Measurements from ENCODE around the gene BTBD9. TPM values are rescaled to one million over a fixed set of nuclear protein-coding genes. Genes with fewer than 3 reads are reported as not detected.
A peak's percentile ranks its signal among the peaks of the same experiment; 100 is the strongest.

The BTBD9 gene
- total RNA-seq, 1 donor from 2014 or later: 49.7 TPM

DNA sequence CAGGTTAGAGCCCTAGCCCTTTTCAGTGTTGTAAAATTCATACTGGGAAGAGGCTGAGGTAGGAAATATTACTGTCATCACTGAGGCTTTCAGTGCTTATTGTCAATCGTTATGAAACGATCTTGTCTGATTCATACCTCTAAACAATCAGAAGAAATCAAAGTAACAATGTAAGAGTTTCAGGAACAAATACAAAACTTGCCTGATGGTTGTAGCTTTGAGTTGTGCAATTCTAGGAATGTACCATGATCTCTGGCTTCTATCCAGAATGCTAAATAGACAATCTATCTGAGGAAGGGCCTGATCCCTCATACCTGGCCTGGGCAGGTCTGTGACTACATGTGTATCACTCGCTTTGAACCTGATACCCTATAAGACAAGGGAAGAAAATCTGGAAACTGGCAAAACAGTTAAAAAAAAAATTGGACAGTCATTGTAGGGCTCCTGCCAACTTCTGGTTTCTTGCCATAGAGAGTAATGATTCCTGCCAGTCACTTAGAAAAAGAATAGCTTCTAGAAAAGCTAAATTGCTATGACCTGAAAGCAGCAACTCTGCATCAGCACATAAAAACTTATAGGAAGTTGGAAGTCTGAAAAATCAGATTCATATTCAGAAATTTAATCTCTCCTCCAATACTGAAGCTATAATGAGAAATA is 234.7 kb downstream of the BTBD9 start:
- intact Hi-C loops (cut with DNase I): no loop called here
- DNase-seq: no peak
- Histone ChIP-seq H3K4me3 (no peak overlapping the region), H3K4me1 (peaks cover 19% of the 10 kb centered on the region), H3K36me3 (no peaks in the 10 kb centered on the region), H3K27me3 (ENCODE audit: low read depth) (no peaks in the 10 kb centered on the region), H3K27ac (no peak overlapping the region), H3K9me3 (no peaks in the 10 kb centered on the region)
- TF ChIP-seq, protein P1, sequence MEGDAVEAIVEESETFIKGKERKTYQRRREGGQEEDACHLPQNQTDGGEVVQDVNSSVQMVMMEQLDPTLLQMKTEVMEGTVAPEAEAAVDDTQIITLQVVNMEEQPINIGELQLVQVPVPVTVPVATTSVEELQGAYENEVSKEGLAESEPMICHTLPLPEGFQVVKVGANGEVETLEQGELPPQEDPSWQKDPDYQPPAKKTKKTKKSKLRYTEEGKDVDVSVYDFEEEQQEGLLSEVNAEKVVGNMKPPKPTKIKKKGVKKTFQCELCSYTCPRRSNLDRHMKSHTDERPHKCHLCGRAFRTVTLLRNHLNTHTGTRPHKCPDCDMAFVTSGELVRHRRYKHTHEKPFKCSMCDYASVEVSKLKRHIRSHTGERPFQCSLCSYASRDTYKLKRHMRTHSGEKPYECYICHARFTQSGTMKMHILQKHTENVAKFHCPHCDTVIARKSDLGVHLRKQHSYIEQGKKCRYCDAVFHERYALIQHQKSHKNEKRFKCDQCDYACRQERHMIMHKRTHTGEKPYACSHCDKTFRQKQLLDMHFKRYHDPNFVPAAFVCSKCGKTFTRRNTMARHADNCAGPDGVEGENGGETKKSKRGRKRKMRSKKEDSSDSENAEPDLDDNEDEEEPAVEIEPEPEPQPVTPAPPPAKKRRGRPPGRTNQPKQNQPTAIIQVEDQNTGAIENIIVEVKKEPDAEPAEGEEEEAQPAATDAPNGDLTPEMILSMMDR (IDR thresholded peaks at IDR 0.05): no peak
- ATAC-seq: peak in 1 of 2 donors; percentile 62

DNA sequence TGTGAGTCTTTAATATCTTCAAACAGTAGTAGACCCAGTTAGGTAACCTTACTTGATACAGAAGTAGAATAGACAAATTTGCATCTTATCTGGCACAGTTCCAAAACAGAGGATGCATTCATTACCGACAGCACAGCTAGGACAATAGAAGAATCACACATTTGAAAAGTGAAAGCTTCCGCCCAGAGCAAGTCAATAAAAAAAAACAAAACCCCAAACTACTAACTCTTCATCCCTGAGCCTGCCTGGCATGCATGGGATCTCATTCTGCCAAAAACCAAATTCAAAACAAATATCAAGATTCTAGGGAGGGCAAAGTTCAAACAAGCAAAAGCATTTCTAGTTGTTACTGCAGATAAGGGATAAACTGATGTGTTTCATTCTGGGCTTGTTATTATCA is 235.4 kb downstream of the BTBD9 start:
- no peaks in the 10 kb centered on the region for H3K27me3 ChIP-seq (ENCODE audit: low read depth)
- TF ChIP-seq, protein P1 (IDR thresholded peaks at IDR 0.05): no peak
- H3K27ac ChIP-seq: no peak overlapping the region
- H3K36me3 ChIP-seq: no peaks in the 10 kb centered on the region
- peak in 1 of 2 donors; percentile 36 for ATAC-seq
- intact Hi-C loops (cut with DNase I): no loop called here
- H3K9me3 ChIP-seq: no peaks in the 10 kb centered on the region
- peaks cover 19% of the 10 kb centered on the region for H3K4me1 ChIP-seq
- no peak overlapping the region for H3K4me3 ChIP-seq
- DNase-seq: no peak

DNA sequence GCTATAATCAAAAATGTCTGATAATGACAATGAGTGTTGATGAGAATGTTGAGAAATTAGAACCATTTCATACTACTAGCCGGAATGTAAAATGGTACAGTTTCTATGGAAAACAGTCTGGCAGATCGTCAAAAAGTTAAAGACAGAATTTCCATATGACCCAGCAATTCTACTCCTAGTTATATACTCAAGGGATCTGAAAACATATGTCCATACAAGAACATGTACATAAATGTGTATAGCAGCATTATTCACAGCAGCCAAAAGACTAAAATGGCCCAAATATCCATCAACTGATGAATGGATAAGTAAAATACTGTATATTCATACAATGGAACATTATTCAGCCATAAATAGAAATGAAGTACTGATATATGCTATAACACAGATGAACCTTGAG is 236.2 kb downstream of the BTBD9 start:
- Histone ChIP-seq H3K4me1 (peaks cover 19% of the 10 kb centered on the region), H3K4me3 (no peak overlapping the region), H3K36me3 (no peaks in the 10 kb centered on the region), H3K27ac (no peak overlapping the region), H3K9me3 (no peaks in the 10 kb centered on the region), H3K27me3 (ENCODE audit: low read depth) (no peaks in the 10 kb centered on the region)
- intact Hi-C loops (cut with DNase I): no loop called here
- TF ChIP-seq, protein P1 (IDR thresholded peaks at IDR 0.05): no peak
- ATAC-seq: no peak
- no peak for DNase-seq

DNA sequence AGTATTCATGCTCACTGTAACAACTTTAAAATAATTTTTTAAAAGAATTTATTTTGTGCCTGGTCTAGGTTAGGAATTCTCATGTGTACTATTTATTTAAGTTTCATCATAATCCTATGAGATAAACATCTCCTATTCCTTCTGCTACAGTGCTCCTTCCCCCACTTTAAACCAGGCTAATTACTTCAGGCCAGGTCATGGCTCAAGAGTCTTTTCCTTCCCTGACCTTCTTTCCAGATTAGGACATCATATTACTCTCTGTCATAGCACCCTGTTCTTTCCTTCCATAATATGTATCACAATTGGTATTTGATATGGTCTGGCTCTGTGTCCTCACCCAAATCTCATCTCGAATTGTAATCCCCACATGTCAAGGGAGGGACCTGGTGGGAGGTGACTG is 239.0 kb downstream of the BTBD9 start:
- no peaks in the 10 kb centered on the region for H3K36me3 ChIP-seq
- H3K9me3 ChIP-seq: no peaks in the 10 kb centered on the region
- intact Hi-C loops (cut with DNase I): no loop called here
- peaks cover 19% of the 10 kb centered on the region for H3K4me1 ChIP-seq
- H3K4me3 ChIP-seq: no peak overlapping the region
- TF ChIP-seq, protein P1 (IDR thresholded peaks at IDR 0.05): no peak
- no peaks in the 10 kb centered on the region for H3K27me3 ChIP-seq (ENCODE audit: low read depth)
- DNase-seq (no peak), ATAC-seq (no peak)
- H3K27ac ChIP-seq: no peak overlapping the region

- Histone ChIP-seq H3K27ac (no peak overlapping the region), H3K27me3 (ENCODE audit: low read depth) (no peaks in the 10 kb centered on the region), H3K9me3 (no peaks in the 10 kb centered on the region), H3K36me3 (no peaks in the 10 kb centered on the region), H3K4me1 (peaks cover 16% of the 10 kb centered on the region), H3K4me3 (no peak overlapping the region)
- TF ChIP-seq, protein P1 (IDR thresholded peaks at IDR 0.05): no peak
- no peak for ATAC-seq
- no peak for DNase-seq
- intact Hi-C loops (cut with DNase I): no loop called here
These were observed 239.6 kb downstream of the BTBD9 start for GRCh38 chr6:38400101-38400500.
